Endothelial cell of umbilical vein (primary cell): ENCODE results near the gene PALD1.

ENCODE experiments used
- CTCF ChIP-seq, 2 donors: IDR thresholded peaks; 1 replicate in 1 of 2; 2 replicates in 1 of 2; pipeline ENCODE4 v1.5.1; 2011; ENCODE audit warnings: low read length in 2 of 2, mild to moderate bottlenecking in 2 of 2, moderate library complexity in 2 of 2, control low read depth in 1 of 2, inconsistent platforms in 1 of 2, low read depth in 1 of 2; ENCODE audit not compliant: insufficient read depth in 1 of 2; ENCODE audit errors: extremely low read depth in 1 of 2
- EZH2 ChIP-seq: IDR thresholded peaks from 2 replicates; pipeline ENCODE4 v1.6.1; 2012; ENCODE audit warnings: borderline replicate concordance, low read depth, mild to moderate bottlenecking, moderate library complexity, low read length, inconsistent platforms; ENCODE audit not compliant: severe bottlenecking
- FOS ChIP-seq: IDR thresholded peaks from 2 replicates; pipeline ENCODE4 v1.6.1; 2011; ENCODE audit warnings: mild to moderate bottlenecking, low read length, moderate library complexity, borderline replicate concordance; ENCODE audit not compliant: insufficient read depth
- JUN ChIP-seq: IDR thresholded peaks from 2 replicates; pipeline ENCODE4 v1.6.1; 2011; ENCODE audit warnings: borderline replicate concordance, low read depth; ENCODE audit not compliant: insufficient read length, insufficient read depth
- MAX ChIP-seq: IDR thresholded peaks from 2 replicates; pipeline ENCODE4 v1.6.1; 2011; ENCODE audit not compliant: insufficient read depth, insufficient read length
- MYC ChIP-seq: IDR thresholded peaks from one replicate; pipeline ENCODE4 v1.6.1; 2011; ENCODE audit warnings: mild to moderate bottlenecking, low read depth, low read length
- POLR2A ChIP-seq: IDR thresholded peaks from 2 replicates; pipeline ENCODE4 v1.6.1; 2012; ENCODE audit warnings: low read depth, mild to moderate bottlenecking, control low read depth, low read length
- POLR2AphosphoS5 ChIP-seq: IDR thresholded peaks from 2 replicates; pipeline ENCODE4 v1.6.1; 2012; ENCODE audit warnings: low read depth, mild to moderate bottlenecking, control low read depth, low read length, moderate library complexity; ENCODE audit not compliant: insufficient read depth

- no peak for TF ChIP-seq CTCF (IDR thresholded peaks at IDR 0.05; ENCODE audit: extremely low read depth in 1 of 2, insufficient read depth in 1 of 2, low read depth in 1 of 2, low read length in 2 of 2)
- no peak for TF ChIP-seq POLR2AphosphoS5
- TF ChIP-seq POLR2A: no peak
- no peak for TF ChIP-seq EZH2
- TF ChIP-seq MYC: no peak
- no peak for TF ChIP-seq MAX
- TF ChIP-seq FOS: no peak
- no peak for TF ChIP-seq JUN
Measured at GRCh38 chr10:70474780-70475179, 3.8 kb upstream of the PALD1 start.
